Glutamatergic neuron (in vitro differentiated cells): Measurements from ENCODE around the gene CFAP92. TPM values are rescaled to one million over a fixed set of nuclear protein-coding genes. Genes with fewer than 3 reads are reported as not detected.
A peak's percentile ranks its signal among the peaks of the same experiment; 100 is the strongest.
"Not testable (repeated sequence)": the region's sequence is repeated elsewhere in the genome, so short reads cannot be mapped to it uniquely, and the experiment has no call there.

Experiments
- DNase-seq: peaks from one replicate; pipeline ENCODE4 v3.0.0; 2022
- H3K27ac Mint-ChIP-seq: one replicate; pipeline ENCODE4 v1.8.0; 2020; ENCODE audit warnings: mild to moderate bottlenecking, mixed read lengths, inconsistent platforms; ENCODE audit not compliant: unreplicated experiment
- H3K27me3 Mint-ChIP-seq: one replicate; pipeline ENCODE4 v1.8.0; 2020; ENCODE audit warnings: mild to moderate bottlenecking, moderate library complexity, mixed read lengths, inconsistent platforms; ENCODE audit not compliant: unreplicated experiment
- H3K36me3 Mint-ChIP-seq: one replicate; pipeline ENCODE4 v1.8.0; 2020; ENCODE audit warnings: mild to moderate bottlenecking, mixed read lengths, inconsistent platforms; ENCODE audit not compliant: unreplicated experiment
- H3K4me1 Mint-ChIP-seq: one replicate; pipeline ENCODE4 v1.8.0; 2020; ENCODE audit warnings: mild to moderate bottlenecking, low read depth, mixed read lengths, inconsistent platforms; ENCODE audit not compliant: unreplicated experiment
- H3K4me3 Mint-ChIP-seq: one replicate; pipeline ENCODE4 v1.8.0; 2020; ENCODE audit warnings: mild to moderate bottlenecking, mixed read lengths, inconsistent platforms; ENCODE audit not compliant: unreplicated experiment
- H3K9me3 Mint-ChIP-seq: one replicate; pipeline ENCODE4 v1.8.0; 2020; ENCODE audit warnings: mild to moderate bottlenecking, moderate library complexity, mixed read lengths, inconsistent platforms; ENCODE audit not compliant: unreplicated experiment
- CTCF ChIP-seq: fragments of 200-600 bp; sonication (generic); IDR thresholded peaks from one replicate; pipeline ENCODE4 v1.5.0; 2021; ENCODE audit not compliant: partially characterized antibody, unreplicated experiment
- total RNA-seq: library from RNA; stranded (reverse); fragmentation: NEBNext Ultra II Directional; extraction: Animal tissue kit (Norgen Biotek cat#: 25700); gene quantifications from one replicate; pipeline ENCODE4 v1.2.1, GENCODE V29; 2021; ENCODE audit not compliant: unreplicated experiment

Gene CFAP92
- total RNA-seq, 1 donor from 2014 or later = 0.15 TPM

- Mint-ChIP-seq H3K4me3 (no peak overlapping the region), H3K4me1 (peaks cover 16% of the 10 kb centered on the region), H3K27ac (no peak overlapping the region), H3K27me3 (peaks cover 7% of the 10 kb centered on the region), H3K9me3 (peaks cover 13% of the 10 kb centered on the region), H3K36me3 (no peaks in the 10 kb centered on the region)
- no peak for DNase-seq
- no peak for TF ChIP-seq CTCF
These were observed 123.5 kb downstream of the CFAP92 start for GRCh38 chr3:128870347-128870746.

- H3K27me3 Mint-ChIP-seq = no peaks in the 10 kb centered on the region
These were observed 126.4 kb downstream of the CFAP92 start for GRCh38 chr3:128867200-128868125.

GRCh38 chr3:128864849-128865804 lies 128.7 kb downstream of the CFAP92 start:
- peak overlapping the region; percentile 72 for H3K27ac Mint-ChIP-seq

More at GRCh38 chr3:128867200-128868125, 126.4 kb downstream of the CFAP92 start:
- Mint-ChIP-seq H3K27ac (no peak overlapping the region), H3K4me1 (peaks cover 14% of the 10 kb centered on the region), H3K4me3 (no peak overlapping the region), H3K36me3 (no peaks in the 10 kb centered on the region), H3K9me3 (peaks cover 9% of the 10 kb centered on the region)
- no peak for DNase-seq
- no peak for TF ChIP-seq CTCF

GRCh38 chr3:128864351-128864811 lies 129.5 kb downstream of the CFAP92 start:
- peaks cover 18% of the 10 kb centered on the region for H3K9me3 Mint-ChIP-seq
- TF ChIP-seq CTCF = no peak
- peak overlapping the region; percentile 54 for H3K27ac Mint-ChIP-seq
- H3K27me3 Mint-ChIP-seq = peaks cover 1% of the 10 kb centered on the region
- H3K4me1 Mint-ChIP-seq = peaks cover 14% of the 10 kb centered on the region
- peak overlapping the region; percentile 55 for H3K4me3 Mint-ChIP-seq
- DNase-seq = peak; percentile 40
- peaks cover 13% of the 10 kb centered on the region for H3K36me3 Mint-ChIP-seq

More at GRCh38 chr3:128864849-128865804, 128.7 kb downstream of the CFAP92 start:
- peak; percentile 51 for DNase-seq
- H3K4me3 Mint-ChIP-seq = peak overlapping the region; percentile 30
- H3K36me3 Mint-ChIP-seq, H3K27me3 Mint-ChIP-seq: not testable (repeated sequence)
- peaks cover 12% of the 10 kb centered on the region for H3K9me3 Mint-ChIP-seq
- H3K4me1 Mint-ChIP-seq = peaks cover 14% of the 10 kb centered on the region

- no peak for DNase-seq
- H3K4me1 Mint-ChIP-seq = peaks cover 14% of the 10 kb centered on the region
- TF ChIP-seq CTCF = peak; percentile 52
- no peak overlapping the region for H3K4me3 Mint-ChIP-seq
- no peak overlapping the region for H3K27ac Mint-ChIP-seq
- H3K27me3 Mint-ChIP-seq = peaks cover 1% of the 10 kb centered on the region
- peaks cover 21% of the 10 kb centered on the region for H3K9me3 Mint-ChIP-seq
- H3K36me3 Mint-ChIP-seq = peaks cover 21% of the 10 kb centered on the region
These were observed 130.3 kb downstream of the CFAP92 start for GRCh38 chr3:128863560-128863959.
